ENCODE measurements around the gene DST.

GRCh38 chr6:56640374-56640773 is 2.3 kb downstream of the DST start:
- no peak for TF ChIP-seq CTCF (IDR thresholded peaks at IDR 0.05; ENCODE audit: poor library complexity)
- TF ChIP-seq EZH2 (IDR thresholded peaks at IDR 0.05; ENCODE audit: borderline replicate concordance) = no peak

Measured in hepatocyte (in vitro differentiated cells).